ENCODE results near the gene ZNF593. TPM values are rescaled to one million over a fixed set of nuclear protein-coding genes. Genes with fewer than 3 reads are reported as not detected.

The ZNF593 gene
- total RNA-seq, 1 experiment from 2014 or later, result 165 TPM

GRCh38 chr1:26160527-26161414 is 8.9 kb upstream of the ZNF593 start:
- H3K4me2 ChIP-seq (ENCODE audit: low read length), result peak overlapping the region; percentile 98; the same call in 1 of the 2 replicates
- no peak overlapping the region for H3K9ac ChIP-seq (ENCODE audit: low read length)
- intact Hi-C loops (cut with micrococcal nuclease), result loop anchor here (5.0 kb wide), 1 partner anchor 53 kb away; no protein-coding TSS in a partner anchor
- ChIA-PET POLR2A (ENCODE audit: unreplicated experiment) (no interaction called here), CTCF (no interaction called here)
- H3K9me2 ChIP-seq (replicated peaks; ENCODE audit: low read length), result no peaks in the 10 kb centered on the region
- H3K36me3 ChIP-seq (ENCODE audit: low read depth, low read length), result no peaks in the 10 kb centered on the region
- H3K4me1 ChIP-seq (ENCODE audit: insufficient read depth, low read length), result peaks cover 9% of the 10 kb centered on the region
- no peaks in the 10 kb centered on the region for H3K79me2 ChIP-seq (ENCODE audit: low read length)
- no TSS peak for BruUV-seq (replicated peaks)
- ATAC-seq (no peak), DNase-seq (no peak)
- H2AFZ ChIP-seq (ENCODE audit: low read length), result peak overlapping the region; percentile 95; the same call in 1 of the 2 replicates
- H3K27ac ChIP-seq (ENCODE audit: low read length), result no peak overlapping the region
- no peaks in the 10 kb centered on the region for H3K9me3 ChIP-seq (ENCODE audit: low read length)
- no peaks in the 10 kb centered on the region for H3K27me3 ChIP-seq (ENCODE audit: low read length)
- H3K4me3 ChIP-seq (ENCODE audit: low read length), result peak overlapping the region; percentile 74; the same call in 1 of the 2 replicates
- H3F3A ChIP-seq (ENCODE audit: low read length, unreplicated experiment), result no peaks in the 10 kb centered on the region
- no peaks in the 10 kb centered on the region for H4K20me1 ChIP-seq (ENCODE audit: low read length)
- no peak for TF ChIP-seq EZH2phosphoT487 (IDR thresholded peaks at IDR 0.05; ENCODE audit: borderline replicate concordance, low read length)
- no peak for TF ChIP-seq EZH2 (IDR thresholded peaks at IDR 0.05; ENCODE audit: low read length, unreplicated experiment)
- no peak for TF ChIP-seq CTCF (conservative IDR thresholded peaks at IDR 0.05; ENCODE audit: low read depth, low read length)

- CTCF ChIA-PET, result no interaction called here
- Histone ChIP-seq H3K4me3 (ENCODE audit: low read length) (peak overlapping the region; percentile 74), H2AFZ (ENCODE audit: low read length) (peak overlapping the region; percentile 95), H3K27ac (ENCODE audit: low read length) (no peak overlapping the region), H4K20me1 (ENCODE audit: low read length) (no peaks in the 10 kb centered on the region), H3K4me2 (ENCODE audit: low read length) (peak overlapping the region; percentile 98), H3F3A (ENCODE audit: low read length, unreplicated experiment) (no peaks in the 10 kb centered on the region), H3K79me2 (ENCODE audit: low read length) (no peaks in the 10 kb centered on the region), H3K36me3 (ENCODE audit: low read depth, low read length) (no peaks in the 10 kb centered on the region), H3K9me3 (ENCODE audit: low read length) (no peaks in the 10 kb centered on the region), H3K27me3 (ENCODE audit: low read length) (no peaks in the 10 kb centered on the region), H3K9ac (ENCODE audit: low read length) (peak overlapping the region; percentile 31; the same call in 1 of the 2 replicates), H3K9me2 (replicated peaks; ENCODE audit: low read length) (no peaks in the 10 kb centered on the region), H3K4me1 (ENCODE audit: insufficient read depth, low read length) (peaks cover 7% of the 10 kb centered on the region)
- intact Hi-C loops (cut with micrococcal nuclease), result loop anchor here (5.0 kb wide), 1 partner anchor 54 kb away; no protein-coding TSS in a partner anchor
- TF ChIP-seq CTCF (conservative IDR thresholded peaks at IDR 0.05; ENCODE audit: low read depth, low read length) (peak; percentile 19; the same call in 1 of the 2 replicates), EZH2phosphoT487 (IDR thresholded peaks at IDR 0.05; ENCODE audit: borderline replicate concordance, low read length) (no peak)
- BruUV-seq (replicated peaks), result no TSS peak
- POLR2A ChIA-PET (ENCODE audit: unreplicated experiment), result interaction anchor here (0.5 kb wide), 1 partner anchor 120 kb away, joined by 4 read pairs; no protein-coding TSS in a partner anchor
- DNase-seq (peak; percentile 48), ATAC-seq (peak; percentile 65)
Observed at GRCh38 chr1:26161415-26162219, 8.1 kb upstream of the ZNF593 start.

All from PC-3 (cell line).